ENCODE results near the gene NAPSA.

GRCh38 chr19:50331221-50331993 is 34.0 kb downstream of the NAPSA start:
- no peak for TF ChIP-seq JUN (IDR thresholded peaks at IDR 0.05; ENCODE audit: borderline replicate concordance, insufficient read depth, insufficient read length, low read depth)
- TF ChIP-seq CTCF (IDR thresholded peaks at IDR 0.05; ENCODE audit: extremely low read depth in 1 of 2, insufficient read depth in 1 of 2, low read depth in 1 of 2, low read length in 2 of 2): no peak
- TF ChIP-seq POLR2AphosphoS5 (IDR thresholded peaks at IDR 0.05; ENCODE audit: insufficient read depth, low read depth, low read length): no peak

Data from endothelial cell of umbilical vein (primary cell).